ENCODE results near the gene SAMD9L. TPM values are rescaled to one million over a fixed set of nuclear protein-coding genes. Genes with fewer than 3 reads are reported as not detected.

SAMD9L gene
- polyA plus RNA-seq, 1 of the 3 experiments (the other 2 are of a cell fraction): 1.8 TPM

- POLR2A ChIA-PET: no interaction called here
- Histone ChIP-seq H3K27ac (ENCODE audit: low read depth in 2 of 2, low read length in 1 of 2) (no peak overlapping the region), H3K9me3 (0 out of 2 replicates have a peak, but pooled peaks cover 3% of the 10 kb centered on the region), H3F3A (replicated peaks; ENCODE audit: insufficient read depth) (no peaks in the 10 kb centered on the region), H3K9ac (no peak overlapping the region), H3K27me3 (ENCODE audit: insufficient read depth) (no peaks in the 10 kb centered on the region), H3K9me2 (no peaks in the 10 kb centered on the region), H3K4me1 (ENCODE audit: control insufficient read depth in 1 of 2, insufficient read depth in 2 of 2, low read depth in 1 of 2, low read length in 1 of 2) (no peaks in the 10 kb centered on the region), H2AFZ (ENCODE audit: low read depth) (no peak overlapping the region), H3K79me2 (ENCODE audit: insufficient read depth) (no peaks in the 10 kb centered on the region), H3K4me3 (ENCODE audit: low read depth in 2 of 2, low read length in 1 of 2) (no peak overlapping the region), H4K20me1 (ENCODE audit: insufficient read depth) (no peaks in the 10 kb centered on the region), H3K4me2 (no peak overlapping the region), H3K36me3 (replicated peaks in 1 of 2; ENCODE audit: control insufficient read depth in 1 of 2, insufficient read depth in 2 of 2, low read length in 1 of 2) (peaks cover 5 to 16% of the 10 kb centered on the region in 2 experiments)
- TF ChIP-seq SMC3 (IDR thresholded peaks at IDR 0.05; ENCODE audit: low read depth, low read length): no peak
- no peak for TF ChIP-seq CTCF (IDR thresholded peaks at IDR 0.05)
- no peak for TF ChIP-seq USF1 (IDR thresholded peaks at IDR 0.05; ENCODE audit: borderline replicate concordance, low read depth)
- no peak for TF ChIP-seq NFIC (IDR thresholded peaks at IDR 0.05; ENCODE audit: borderline replicate concordance)
- no peak for TF ChIP-seq RXRA (IDR thresholded peaks at IDR 0.05; ENCODE audit: borderline replicate concordance, low read depth)
- no peak for TF ChIP-seq REST (IDR thresholded peaks at IDR 0.05; ENCODE audit: low read depth, low read length)
- TF ChIP-seq MXI1 (IDR thresholded peaks at IDR 0.05; ENCODE audit: low read depth, low read length): no peak
- TF ChIP-seq SIN3A (IDR thresholded peaks at IDR 0.05; ENCODE audit: borderline replicate concordance, low read depth, low read length): no peak
- TF ChIP-seq GABPA (IDR thresholded peaks at IDR 0.05; ENCODE audit: low read depth): no peak
- TF ChIP-seq ZBTB33 (IDR thresholded peaks at IDR 0.05; ENCODE audit: borderline replicate concordance, low read depth): no peak
- no peak for TF ChIP-seq TAF1 (IDR thresholded peaks at IDR 0.05; ENCODE audit: borderline replicate concordance, low read depth, low read length)
- TF ChIP-seq IRF3 (IDR thresholded peaks at IDR 0.05; ENCODE audit: low read depth, low read length): no peak
- no peak for TF ChIP-seq POLR2AphosphoS5 (IDR thresholded peaks at IDR 0.05; ENCODE audit: low read depth, low read length)
- no peak for TF ChIP-seq RFX5 (IDR thresholded peaks at IDR 0.05; ENCODE audit: low read length)
- TF ChIP-seq MEF2A (IDR thresholded peaks at IDR 0.05; ENCODE audit: borderline replicate concordance, low read depth): no peak
- no peak for TF ChIP-seq EZH2phosphoT487 (IDR thresholded peaks at IDR 0.05; ENCODE audit: borderline replicate concordance, low read depth)
- TF ChIP-seq TCF12 (IDR thresholded peaks at IDR 0.05): no peak
- no peak for DNase-seq
- WGBS (ENCODE audit: low lambda C conversion rate): 43% methylated on average over 4 of the region's 4 CpGs
- CTCF ChIA-PET: no interaction called here
Observed at GRCh38 chr7:93138576-93138975, 9.6 kb downstream of the SAMD9L start.

All from SK-N-SH (cell line).